ENCODE measurements around the gene SYTL1.

- TF ChIP-seq HCFC1 (IDR thresholded peaks at IDR 0.05; ENCODE audit: low read depth, low read length) (no peak), CHD2 (IDR thresholded peaks at IDR 0.05; ENCODE audit: low read depth, low read length) (no peak), CEBPB (tag; IDR thresholded peaks at IDR 0.05) (no peak), SAP30 (IDR thresholded peaks at IDR 0.05; ENCODE audit: borderline replicate concordance, insufficient read depth, low read depth, low read length, poor library complexity, severe bottlenecking) (no peak), NR3C1 (CRISPR knock-in tag; IDR thresholded peaks at IDR 0.05) (no peak), ZFX (CRISPR knock-in tag; IDR thresholded peaks at IDR 0.05) (no peak), ZBTB11 (CRISPR knock-in tag; IDR thresholded peaks at IDR 0.05) (no peak), KAT7 (CRISPR knock-in tag; IDR thresholded peaks at IDR 0.05; ENCODE audit: borderline replicate concordance) (no peak), POLR2A (conservative IDR thresholded peaks at IDR 0.05) (no peak), SETDB1 (IDR thresholded peaks at IDR 0.05; ENCODE audit: low read length) (no peak), HMGXB4 (CRISPR knock-in tag; IDR thresholded peaks at IDR 0.05) (no peak), CGGBP1 (CRISPR knock-in tag; IDR thresholded peaks at IDR 0.05) (no peak), E2F3 (CRISPR knock-in tag; IDR thresholded peaks at IDR 0.05) (no peak), POLR2AphosphoS5 (IDR thresholded peaks at IDR 0.05; ENCODE audit: control insufficient read depth, insufficient read depth, low read depth, low read length) (no peak)
Observed at GRCh38 chr1:27299385-27300271, 42.2 kb upstream of the SYTL1 start.

Data from K562 (cell line).